ENCODE measurements around the gene TMEM53.

TMEM53 gene

DNA sequence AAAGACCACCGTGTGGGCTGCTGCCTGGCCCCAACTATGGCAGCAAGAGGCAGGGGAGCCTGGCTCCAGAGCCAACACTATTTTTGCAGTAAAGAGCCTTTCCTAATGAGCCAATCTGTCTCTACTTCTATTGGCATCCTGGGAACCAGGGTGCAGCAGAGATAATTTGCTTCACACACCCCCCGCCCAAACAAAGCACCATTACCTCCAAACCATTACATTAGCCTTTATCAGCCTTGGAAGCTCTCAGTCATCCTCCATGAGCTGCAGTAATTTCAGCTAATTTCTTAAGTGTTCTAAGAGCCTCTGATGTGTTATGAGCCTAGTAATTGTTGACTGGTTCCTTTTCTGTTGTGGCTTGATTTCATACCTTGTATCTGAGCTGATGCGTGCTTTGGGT lies 21.8 kb upstream of the TMEM53 start:
- no peak for DNase-seq (ENCODE audit: low spot score)
- TF ChIP-seq, protein P1, sequence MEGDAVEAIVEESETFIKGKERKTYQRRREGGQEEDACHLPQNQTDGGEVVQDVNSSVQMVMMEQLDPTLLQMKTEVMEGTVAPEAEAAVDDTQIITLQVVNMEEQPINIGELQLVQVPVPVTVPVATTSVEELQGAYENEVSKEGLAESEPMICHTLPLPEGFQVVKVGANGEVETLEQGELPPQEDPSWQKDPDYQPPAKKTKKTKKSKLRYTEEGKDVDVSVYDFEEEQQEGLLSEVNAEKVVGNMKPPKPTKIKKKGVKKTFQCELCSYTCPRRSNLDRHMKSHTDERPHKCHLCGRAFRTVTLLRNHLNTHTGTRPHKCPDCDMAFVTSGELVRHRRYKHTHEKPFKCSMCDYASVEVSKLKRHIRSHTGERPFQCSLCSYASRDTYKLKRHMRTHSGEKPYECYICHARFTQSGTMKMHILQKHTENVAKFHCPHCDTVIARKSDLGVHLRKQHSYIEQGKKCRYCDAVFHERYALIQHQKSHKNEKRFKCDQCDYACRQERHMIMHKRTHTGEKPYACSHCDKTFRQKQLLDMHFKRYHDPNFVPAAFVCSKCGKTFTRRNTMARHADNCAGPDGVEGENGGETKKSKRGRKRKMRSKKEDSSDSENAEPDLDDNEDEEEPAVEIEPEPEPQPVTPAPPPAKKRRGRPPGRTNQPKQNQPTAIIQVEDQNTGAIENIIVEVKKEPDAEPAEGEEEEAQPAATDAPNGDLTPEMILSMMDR (IDR thresholded peaks at IDR 0.05; ENCODE audit: extremely low read depth, missing control alignments): no peak

DNA sequence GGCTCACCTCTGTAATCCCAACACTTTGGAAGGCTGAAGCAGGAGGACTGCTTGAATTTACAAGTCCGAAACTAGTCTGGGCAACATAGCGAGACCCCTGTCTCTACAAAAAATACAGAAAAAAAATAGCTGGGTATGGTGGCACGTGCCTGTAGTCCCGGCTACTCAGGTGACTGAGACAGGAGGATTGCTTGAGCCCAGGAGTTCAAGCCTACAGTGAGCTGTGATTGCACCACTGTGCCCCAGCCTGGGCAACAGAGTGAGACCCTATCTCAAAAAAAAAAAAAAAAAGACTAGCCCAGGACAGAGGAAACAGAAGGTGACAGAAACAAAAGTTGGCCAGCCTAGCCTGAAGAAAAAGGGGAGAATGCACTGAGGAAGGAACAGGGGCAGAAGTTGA lies 21.4 kb upstream of the TMEM53 start:
- TF ChIP-seq, protein P1 (IDR thresholded peaks at IDR 0.05; ENCODE audit: extremely low read depth, missing control alignments): no peak
- no peak for DNase-seq (ENCODE audit: low spot score)

DNA sequence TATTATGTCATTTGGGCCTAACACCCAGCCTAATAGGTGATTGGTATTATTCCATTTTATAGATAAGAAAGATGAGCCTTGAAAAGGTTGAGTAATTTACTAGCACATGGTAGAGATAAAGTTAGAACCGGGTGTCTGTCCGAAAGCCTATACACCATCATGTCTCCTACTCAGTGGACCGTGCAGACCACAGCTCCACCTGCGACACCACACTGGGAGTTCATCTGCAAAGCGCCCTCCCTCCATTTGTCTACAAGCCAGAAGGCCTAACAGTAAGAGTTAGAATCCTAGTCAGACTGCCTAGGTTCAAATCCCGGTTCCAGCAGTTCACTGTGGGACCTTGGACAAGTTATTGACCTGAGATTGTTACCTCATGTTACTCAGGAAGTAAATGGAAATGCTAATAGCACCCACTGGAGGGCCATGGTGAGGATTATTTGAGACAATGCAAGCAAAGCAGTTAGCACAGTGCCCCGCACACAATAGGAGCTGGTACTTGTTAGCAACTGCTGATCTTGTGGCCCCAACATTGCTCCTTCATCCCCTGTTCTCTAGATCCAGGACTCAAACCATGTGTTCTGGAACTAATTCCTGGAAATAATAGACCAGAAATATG lies 20.7 kb upstream of the TMEM53 start:
- TF ChIP-seq, protein P1 (IDR thresholded peaks at IDR 0.05; ENCODE audit: extremely low read depth, missing control alignments): no peak
- peak; percentile 58 for DNase-seq (ENCODE audit: low spot score)

DNA sequence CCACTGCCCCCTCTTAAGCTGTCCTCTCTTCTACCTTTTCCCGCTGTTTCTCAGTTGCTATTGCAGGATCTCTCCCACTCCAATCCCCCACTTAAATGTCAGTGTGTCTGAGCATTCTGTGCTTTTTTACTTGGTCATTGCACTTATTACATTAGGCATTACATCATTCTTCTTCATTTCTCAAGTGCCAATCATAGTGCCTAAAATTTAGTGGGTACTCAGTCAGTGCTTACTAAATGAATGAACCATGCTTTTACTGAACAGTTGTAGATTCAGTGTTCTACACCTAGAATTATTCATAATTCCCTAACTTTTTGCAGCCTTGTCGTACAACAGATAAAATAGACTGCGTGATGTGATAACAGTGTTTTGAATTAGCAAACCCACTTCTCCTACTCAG lies 19.6 kb upstream of the TMEM53 start:
- no peak for DNase-seq (ENCODE audit: low spot score)
- TF ChIP-seq, protein P1 (IDR thresholded peaks at IDR 0.05; ENCODE audit: extremely low read depth, missing control alignments): no peak

DNA sequence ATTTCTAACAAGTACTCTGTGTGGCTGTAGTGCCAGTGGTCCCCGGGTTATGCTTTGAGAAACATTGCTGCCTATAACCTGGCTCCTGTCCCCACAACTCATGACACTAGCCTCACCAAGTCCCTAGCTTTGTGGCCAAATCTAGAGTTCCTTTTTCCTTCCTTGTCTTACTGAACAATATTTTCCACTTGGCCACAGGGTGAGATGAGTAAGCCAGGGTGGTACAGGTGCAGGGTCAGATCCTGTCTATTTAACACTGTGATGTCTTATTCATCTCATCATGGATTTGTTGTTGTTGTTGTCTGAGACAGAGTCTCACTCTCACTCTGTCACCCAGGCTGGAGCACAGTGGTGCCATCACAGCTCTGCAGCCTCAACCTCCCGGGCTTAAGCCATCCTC lies 18.9 kb upstream of the TMEM53 start:
- TF ChIP-seq, protein P1 (IDR thresholded peaks at IDR 0.05; ENCODE audit: extremely low read depth, missing control alignments): no peak
- DNase-seq (ENCODE audit: low spot score): no peak

DNA sequence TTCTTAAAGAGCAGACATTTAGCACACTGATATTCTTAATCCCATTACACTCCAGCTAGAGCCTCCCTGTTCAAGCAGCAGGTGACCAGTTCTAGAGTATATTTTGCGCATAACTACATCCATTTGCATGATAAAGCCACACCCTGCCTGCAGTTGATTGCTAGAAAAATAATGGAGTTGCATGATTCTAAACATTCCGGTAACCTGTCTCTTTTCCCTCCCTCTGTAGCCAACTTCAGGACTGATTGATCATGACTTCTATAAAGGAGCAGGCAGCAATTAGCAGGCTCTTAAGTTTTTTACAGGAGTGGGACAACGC lies 15.1 kb upstream of the TMEM53 start:
- TF ChIP-seq, protein P1 (IDR thresholded peaks at IDR 0.05; ENCODE audit: extremely low read depth, missing control alignments): no peak
- DNase-seq (ENCODE audit: low spot score): no peak

DNA sequence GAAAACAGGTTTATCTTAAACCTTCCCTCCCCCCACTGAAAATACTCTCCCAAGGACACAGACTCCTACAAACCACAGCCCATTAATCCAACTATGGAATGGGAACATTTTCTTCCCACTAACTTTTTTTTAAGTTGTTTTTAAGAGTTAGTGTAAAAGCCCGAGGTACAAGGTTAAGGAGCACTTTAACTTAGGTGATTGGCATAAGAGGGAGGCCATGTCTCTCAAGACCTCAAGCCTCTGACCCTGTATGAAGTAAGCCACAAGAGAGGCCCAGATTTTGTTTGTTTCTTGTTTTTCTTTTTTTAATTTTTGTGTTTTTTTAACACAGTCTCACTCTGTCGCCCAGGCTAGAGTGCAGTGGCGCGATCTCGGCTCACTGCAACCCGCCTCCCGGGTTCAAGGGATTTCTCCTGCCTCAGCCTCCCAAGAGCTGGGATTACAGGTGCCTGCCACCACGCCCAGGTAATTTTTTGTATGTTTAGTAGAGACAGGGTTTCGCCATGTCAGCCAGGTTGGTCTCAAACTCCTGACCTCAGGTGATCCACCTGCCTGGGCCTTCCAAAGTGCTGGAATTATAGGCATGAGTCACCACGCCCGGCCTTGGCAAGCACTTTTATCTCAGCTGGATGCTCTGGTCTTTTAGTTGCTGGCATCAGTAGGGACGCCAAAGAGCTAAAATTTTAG lies 14.6 kb upstream of the TMEM53 start:
- DNase-seq (ENCODE audit: low spot score): no peak
- TF ChIP-seq, protein P1 (IDR thresholded peaks at IDR 0.05; ENCODE audit: extremely low read depth, missing control alignments): no peak
